ENCODE results near the gene CPLX3. TPM values are rescaled to one million over a fixed set of nuclear protein-coding genes. Genes with fewer than 3 reads are reported as not detected.

CPLX3 gene
- total RNA-seq, 1 experiment from 2014 or later = not detected

DNA sequence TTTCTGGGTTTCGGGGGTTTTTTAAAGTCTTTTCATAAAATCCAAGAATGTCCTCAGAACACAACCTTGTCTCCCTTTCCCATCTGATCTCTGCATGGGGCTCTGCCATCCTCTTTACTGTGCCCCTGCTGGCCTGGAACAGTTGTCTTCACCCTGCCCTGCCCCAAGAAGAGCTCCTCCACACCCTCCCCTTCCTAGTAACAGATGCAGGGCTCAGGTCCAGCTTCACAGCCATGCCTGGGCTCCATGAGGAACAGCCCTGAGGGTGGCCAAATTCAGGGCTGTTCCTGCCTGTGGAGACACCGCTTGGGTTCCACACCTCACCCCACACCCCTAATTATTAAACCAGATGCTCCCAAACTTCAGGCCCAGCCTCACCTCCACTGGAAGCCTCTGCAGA is 29.4 kb downstream of the CPLX3 start:
- Mint-ChIP-seq H3K4me3 (no peak overlapping the region; a peak in 1 of 5 replicates), H3K27ac (peak overlapping the region in 2 of 3 experiments; percentile 70 to 91; a peak in 4 of 7 replicates), H3K4me1 (peaks cover 0 to 6% of the 10 kb centered on the region in 2 experiments; a peak in 3 of 4 replicates), H3K9me3 (no peaks in the 10 kb centered on the region), H3K27me3 (ENCODE audit: low read depth) (no peaks in the 10 kb centered on the region), H3K36me3 (ENCODE audit: insufficient read depth in 1 of 3, low read depth in 3 of 3) (peaks cover 8 to 24% (median 23%) of the 10 kb centered on the region in 3 experiments; a peak in 6 of 7 replicates)
- Histone ChIP-seq H2AFZ (ENCODE audit: low read length) (no peak overlapping the region), H2BK15ac (ENCODE audit: low read depth, low read length) (no peak overlapping the region), H2BK12ac (ENCODE audit: insufficient read length, low read depth, low read length) (no peak overlapping the region), H3K23ac (ENCODE audit: insufficient read length, low read depth, low read length) (no peak overlapping the region), H3K27ac (ENCODE audit: insufficient read length, low read depth, low read length) (no peak overlapping the region), H4K91ac (ENCODE audit: insufficient read length, low read depth, low read length) (no peak overlapping the region), H3K56ac (ENCODE audit: insufficient read length, low read depth, low read length) (no peak overlapping the region), H4K5ac (ENCODE audit: insufficient read length, low read depth, low read length) (no peak overlapping the region), H3K9ac (ENCODE audit: extremely low read depth, insufficient read length, low read length) (no peak overlapping the region), H2AK5ac (ENCODE audit: insufficient read length, low read length) (no peak overlapping the region), H3K18ac (ENCODE audit: insufficient read length, low read depth, low read length) (no peak overlapping the region), H3K4ac (ENCODE audit: low read depth, low read length) (no peak overlapping the region), H2BK20ac (ENCODE audit: low read depth, low read length, poor library complexity, severe bottlenecking) (no peak overlapping the region), H4K20me1 (ENCODE audit: control insufficient read depth, insufficient read depth, insufficient read length) (no peaks in the 10 kb centered on the region), H3K4me1 (ENCODE audit: insufficient read depth, low read length) (no peaks in the 10 kb centered on the region), H3T11ph (ENCODE audit: low read length) (no peak overlapping the region), H3K79me2 (ENCODE audit: insufficient read depth, low read length) (no peaks in the 10 kb centered on the region), H3K27me3 (ENCODE audit: insufficient read depth, low read length) (no peaks in the 10 kb centered on the region), H3K9me3 (ENCODE audit: control insufficient read depth, low read depth, low read length) (no peaks in the 10 kb centered on the region), H3K23me2 (ENCODE audit: insufficient read length, low read depth, low read length, poor library complexity, severe bottlenecking) (no peaks in the 10 kb centered on the region), H3K14ac (ENCODE audit: insufficient read depth, low read length) (no peak overlapping the region), H2BK120ac (ENCODE audit: low read depth, low read length, poor library complexity, severe bottlenecking) (no peak overlapping the region), H3K4me2 (ENCODE audit: insufficient read depth, insufficient read length, low read length) (no peak overlapping the region), H2BK5ac (ENCODE audit: insufficient read length, low read length) (no peak overlapping the region), H4K8ac (replicated peaks; ENCODE audit: insufficient read length, low read depth, low read length) (no peak overlapping the region), H3K79me1 (ENCODE audit: insufficient read depth, low read depth, low read length, poor library complexity, severe bottlenecking) (no peaks in the 10 kb centered on the region)
- no CpG with 5 or more reads among the region's 2 CpGs for whole genome bisulfite sequencing (ENCODE audit: extremely low coverage, insufficient read length, low lambda C conversion rate)
- DNase-seq = no peak
- TF ChIP-seq, protein P1, sequence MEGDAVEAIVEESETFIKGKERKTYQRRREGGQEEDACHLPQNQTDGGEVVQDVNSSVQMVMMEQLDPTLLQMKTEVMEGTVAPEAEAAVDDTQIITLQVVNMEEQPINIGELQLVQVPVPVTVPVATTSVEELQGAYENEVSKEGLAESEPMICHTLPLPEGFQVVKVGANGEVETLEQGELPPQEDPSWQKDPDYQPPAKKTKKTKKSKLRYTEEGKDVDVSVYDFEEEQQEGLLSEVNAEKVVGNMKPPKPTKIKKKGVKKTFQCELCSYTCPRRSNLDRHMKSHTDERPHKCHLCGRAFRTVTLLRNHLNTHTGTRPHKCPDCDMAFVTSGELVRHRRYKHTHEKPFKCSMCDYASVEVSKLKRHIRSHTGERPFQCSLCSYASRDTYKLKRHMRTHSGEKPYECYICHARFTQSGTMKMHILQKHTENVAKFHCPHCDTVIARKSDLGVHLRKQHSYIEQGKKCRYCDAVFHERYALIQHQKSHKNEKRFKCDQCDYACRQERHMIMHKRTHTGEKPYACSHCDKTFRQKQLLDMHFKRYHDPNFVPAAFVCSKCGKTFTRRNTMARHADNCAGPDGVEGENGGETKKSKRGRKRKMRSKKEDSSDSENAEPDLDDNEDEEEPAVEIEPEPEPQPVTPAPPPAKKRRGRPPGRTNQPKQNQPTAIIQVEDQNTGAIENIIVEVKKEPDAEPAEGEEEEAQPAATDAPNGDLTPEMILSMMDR (conservative IDR thresholded peaks at IDR 0.05) = no peak

Measured in H9 (cell line).